K562 (cell line): ENCODE measurements around the gene FAM111B. TPM values are rescaled to one million over a fixed set of nuclear protein-coding genes. Genes with fewer than 3 reads are reported as not detected.
A peak's percentile ranks its signal among the peaks of the same experiment; 100 is the strongest.

Experiments
- C11orf30 ChIP-seq: fragments of 450-650 bp; IDR thresholded peaks from 2 replicates; pipeline ENCODE4 v1.6.1; 2016; ENCODE audit warnings: low read depth, mild to moderate bottlenecking
- EHMT2 ChIP-seq: fragments of 450-650 bp; IDR thresholded peaks from 2 replicates; pipeline ENCODE4 v1.6.1; 2018; ENCODE audit warnings: antibody characterized with exemption
- HCFC1 ChIP-seq: IDR thresholded peaks from 2 replicates; pipeline ENCODE4 v1.6.1; 2012; ENCODE audit warnings: low read depth, low read length, improper control_type of control experiment
- HIVEP1 ChIP-seq: fragments of 250-450 bp; sonication (Bioruptor Pico); IDR thresholded peaks from 2 replicates; pipeline ENCODE4 v1.4.0; 2020; ENCODE audit warnings: mild to moderate bottlenecking
- HMG20B ChIP-seq: fragments of 250-450 bp; sonication (Bioruptor Pico); IDR thresholded peaks from 2 replicates; pipeline ENCODE4 v1.5.0; 2021; ENCODE audit warnings: mild to moderate bottlenecking
- IRF2 ChIP-seq: sonication (generic); formaldehyde crosslinking; IDR thresholded peaks from 2 replicates; pipeline ENCODE4 v1.8.1; 2022; ENCODE audit warnings: mild to moderate bottlenecking, missing genetic modification reagents
- KAT7 ChIP-seq: sonication (generic); formaldehyde crosslinking; IDR thresholded peaks from 2 replicates; pipeline ENCODE4 v1.8.0; 2022; ENCODE audit warnings: missing genetic modification reagents, mild to moderate bottlenecking, borderline replicate concordance
- KAT8 ChIP-seq: fragments of 450-650 bp; IDR thresholded peaks from 2 replicates; pipeline ENCODE4 v1.6.1; 2016; ENCODE audit warnings: low read depth, mild to moderate bottlenecking
- KHSRP ChIP-seq: fragments of 450-650 bp; IDR thresholded peaks from 2 replicates; pipeline ENCODE4 v1.6.1; 2017
- LARP7 ChIP-seq: fragments of 450-650 bp; IDR thresholded peaks from 2 replicates; pipeline ENCODE4 v1.6.1; 2016
- MAZ ChIP-seq, 2 experiments: fragments of 450-650 bp in 1 of 2; sonication (generic) in 1 of 2; formaldehyde crosslinking; IDR thresholded peaks in 1 of 2; conservative IDR thresholded peaks in 1 of 2; 2 replicates each; pipeline versions ENCODE4 v1.4.0 to v1.5.0; 2020; ENCODE audit warnings: mild to moderate bottlenecking in 1 of 2, missing genetic modification reagents in 1 of 2
- MYBL2 ChIP-seq, 2 experiments: fragments of 450-650 bp in 1 of 2; sonication (generic) in 1 of 2; formaldehyde crosslinking in 1 of 2; IDR thresholded peaks; 2 replicates each; pipeline versions ENCODE4 v1.6.1 to v1.8.1; 2017 to 2022; ENCODE audit warnings: borderline replicate concordance in 1 of 2, inconsistent platforms in 1 of 2, low read depth in 1 of 2, mild to moderate bottlenecking in 1 of 2, missing genetic modification reagents in 1 of 2, moderate library complexity in 1 of 2
- NCOA6 ChIP-seq: fragments of 450-650 bp; IDR thresholded peaks from 2 replicates; pipeline ENCODE4 v1.6.1; 2017; ENCODE audit warnings: mild to moderate bottlenecking
- NONO ChIP-seq, 2 experiments: fragments of 200-400 bp in 1 of 2; fragments of 450-650 bp in 1 of 2; formaldehyde crosslinking in 1 of 2; IDR thresholded peaks; 2 replicates each; pipeline ENCODE4 v1.6.1; 2017; ENCODE audit warnings: low read depth in 2 of 2, mild to moderate bottlenecking in 2 of 2, moderate library complexity in 2 of 2, low read length in 1 of 2
- POLR2AphosphoS5 ChIP-seq: IDR thresholded peaks from 2 replicates; pipeline ENCODE4 v1.6.1; 2011; ENCODE audit warnings: mild to moderate bottlenecking, low read depth, low read length, moderate library complexity; ENCODE audit not compliant: control insufficient read depth, insufficient read depth
- SREBF1 ChIP-seq: fragments of 150-350 bp; IDR thresholded peaks from 2 replicates; pipeline ENCODE4 v1.6.1; 2014; ENCODE audit warnings: antibody characterized with exemption, low read depth, low read length, borderline replicate concordance
- THRAP3 ChIP-seq: fragments of 450-650 bp; IDR thresholded peaks from 2 replicates; pipeline ENCODE4 v1.6.1; 2016; ENCODE audit warnings: mild to moderate bottlenecking, inconsistent platforms, borderline replicate concordance
- ZNF146 ChIP-seq: IDR thresholded peaks from one replicate; pipeline ENCODE4 v1.6.1; 2018; ENCODE audit warnings: missing compliant biosample characterization; ENCODE audit not compliant: unreplicated experiment
- ZNF174 ChIP-seq: fragments of 250-450 bp; sonication (Bioruptor Pico); IDR thresholded peaks from 2 replicates; pipeline ENCODE4 v1.4.0; 2020; ENCODE audit warnings: mild to moderate bottlenecking
- ZNF347 ChIP-seq: fragments of 450-650 bp; formaldehyde crosslinking; IDR thresholded peaks from 2 replicates; pipeline ENCODE4 v1.4.0; 2020; ENCODE audit warnings: low read depth, mild to moderate bottlenecking, moderate library complexity
- ZNF77 ChIP-seq: fragments of 250-450 bp; sonication (Bioruptor Pico); IDR thresholded peaks from 2 replicates; pipeline ENCODE4 v1.5.0; 2020
- polyA plus RNA-seq, 8 experiments: library from polyadenylated mRNA; depleted of rRNA in 4 of 8; stranded (reverse) in 5 of 8; unstranded in 3 of 8; fragments of >200 nt; fragmentation: Nextera tagmentation in 2 of 8; fragmentation: Illumina TruSeq in 1 of 8; extraction: Ambion mirVana in 2 of 8; extraction: Trizol in 1 of 8; gene quantifications; 2 replicates each; pipeline versions ENCODE4 v1.2.1 to v1.2.3, GENCODE V29; 2011 to 2014; ENCODE audit warnings: inconsistent platforms in 1 of 8, missing spikeins in 1 of 8
- total RNA-seq, 7 experiments: library from RNA; depleted of rRNA in 6 of 7; stranded (reverse); fragments of >200 nt in 6 of 7; fragmentation: Illumina TruSeq in 2 of 7; extraction: Trizol in 2 of 7; gene quantifications; 2 replicates each; pipeline versions ENCODE4 v1.2.1 to v1.2.3, GENCODE V29; 2011 to 2021; ENCODE audit warnings: low replicate concordance in 1 of 7
- TF ChIP-seq, protein P1 (sequence below), 2 experiments: fragments of 450-650 bp; IDR thresholded peaks; 2 replicates each; pipeline ENCODE4 v1.6.1; 2018; ENCODE audit warnings: mild to moderate bottlenecking in 2 of 2, low read depth in 1 of 2; ENCODE audit not compliant: partially characterized antibody in 2 of 2
- TF ChIP-seq, protein P2 (sequence below): fragments of 200-800 bp; sonication (Bioruptor generic); IDR thresholded peaks from 2 replicates; pipeline ENCODE4 v1.6.1; 2017; ENCODE audit warnings: missing genetic modification characterization, missing compliant biosample characterization

The FAM111B gene
- total and polyA plus RNA-seq, 9 of the 15 experiments (the other 6 are each of a cell fraction or from before 2014, with no cell fraction given) = 0.01 to 0.33 (median 0.06) TPM; not detected in 5

DNA sequence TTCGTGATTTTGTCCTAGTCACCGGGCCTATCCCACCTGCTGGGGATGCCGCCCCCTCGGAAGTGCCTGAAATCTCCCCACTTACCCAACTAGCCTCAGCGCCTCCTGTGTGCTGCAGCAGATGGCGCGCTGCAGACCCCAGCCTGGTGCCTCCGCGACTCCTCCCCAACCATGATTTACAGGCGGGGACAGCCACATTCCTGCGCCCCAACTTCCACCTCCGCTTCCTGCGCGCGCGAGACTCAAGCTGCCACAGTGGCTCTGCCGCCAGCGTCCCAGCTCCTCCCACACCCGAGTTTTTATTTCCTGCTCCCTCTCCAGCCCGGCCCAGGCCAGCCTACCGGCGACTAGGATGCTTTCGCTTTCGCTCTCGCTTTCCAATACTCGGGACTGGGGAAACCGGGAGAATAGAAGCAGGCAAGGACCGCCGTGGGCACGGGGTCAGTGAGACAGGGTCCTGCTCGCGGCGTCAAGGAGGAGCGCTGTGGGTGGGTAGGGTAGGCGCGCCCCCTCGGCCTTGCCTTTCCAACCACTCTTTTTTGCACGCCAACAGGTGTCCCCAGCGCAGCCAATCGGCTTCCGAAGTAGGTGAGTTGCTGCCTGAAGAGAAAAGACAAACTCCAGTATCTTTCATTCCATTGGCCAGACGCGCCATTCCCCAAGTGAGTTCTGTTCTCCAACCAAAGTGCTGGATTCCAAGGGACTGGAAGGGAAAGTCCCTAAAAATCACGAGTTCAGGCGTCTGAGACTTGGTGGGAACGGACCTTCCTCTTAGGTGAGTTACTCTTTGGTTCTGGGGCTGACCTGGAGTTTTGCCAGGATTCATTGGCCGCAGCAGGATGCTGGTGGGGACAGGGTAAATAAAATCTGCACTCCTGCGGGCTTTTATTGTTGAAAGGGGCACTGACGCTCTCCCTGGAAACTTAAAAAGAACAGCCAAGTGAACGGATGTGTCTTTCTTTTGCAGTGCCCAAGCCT is 35.8 kb downstream of the FAM111B start, which contains the start of gene FAM111A (continued):
- TF ChIP-seq KAT7 (CRISPR knock-in tag) (0 out of 2 replicates have a peak, but pooled peaks have one; percentile 60), IRF2 (CRISPR knock-in tag) (peak; percentile 95; the same call in 1 of the 2 replicates), POLR2AphosphoS5 (no peak), ZNF146 (CRISPR knock-in tag) (no peak), EHMT2 (no peak), MYBL2 (IDR thresholded peaks at IDR 0.05; ENCODE audit: low read depth) (no peak), MYBL2 (CRISPR knock-in tag; IDR thresholded peaks at IDR 0.05; ENCODE audit: borderline replicate concordance) (no peak), HIVEP1 (no peak), HCFC1 (peak; percentile 46; the same call in 1 of the 2 replicates), C11orf30 (no peak), THRAP3 (no peak), HMG20B (CRISPR knock-in tag) (no peak), KAT8 (no peak), LARP7 (no peak), NCOA6 (no peak), KHSRP (no peak), ZNF347 (no peak), MAZ (CRISPR knock-in tag; conservative IDR thresholded peaks at IDR 0.05 in 1 of 2, IDR thresholded peaks at IDR 0.05 in 1 of 2) (peak in 1 of 2 experiments; percentile 81; a peak in 3 of 4 replicates), NONO (IDR thresholded peaks at IDR 0.05; ENCODE audit: low read depth in 2 of 2, low read length in 1 of 2) (no peak), ZNF77 (CRISPR knock-in tag) (no peak), SREBF1 (no peak), ZNF174 (no peak)
- TF ChIP-seq, protein P1, sequence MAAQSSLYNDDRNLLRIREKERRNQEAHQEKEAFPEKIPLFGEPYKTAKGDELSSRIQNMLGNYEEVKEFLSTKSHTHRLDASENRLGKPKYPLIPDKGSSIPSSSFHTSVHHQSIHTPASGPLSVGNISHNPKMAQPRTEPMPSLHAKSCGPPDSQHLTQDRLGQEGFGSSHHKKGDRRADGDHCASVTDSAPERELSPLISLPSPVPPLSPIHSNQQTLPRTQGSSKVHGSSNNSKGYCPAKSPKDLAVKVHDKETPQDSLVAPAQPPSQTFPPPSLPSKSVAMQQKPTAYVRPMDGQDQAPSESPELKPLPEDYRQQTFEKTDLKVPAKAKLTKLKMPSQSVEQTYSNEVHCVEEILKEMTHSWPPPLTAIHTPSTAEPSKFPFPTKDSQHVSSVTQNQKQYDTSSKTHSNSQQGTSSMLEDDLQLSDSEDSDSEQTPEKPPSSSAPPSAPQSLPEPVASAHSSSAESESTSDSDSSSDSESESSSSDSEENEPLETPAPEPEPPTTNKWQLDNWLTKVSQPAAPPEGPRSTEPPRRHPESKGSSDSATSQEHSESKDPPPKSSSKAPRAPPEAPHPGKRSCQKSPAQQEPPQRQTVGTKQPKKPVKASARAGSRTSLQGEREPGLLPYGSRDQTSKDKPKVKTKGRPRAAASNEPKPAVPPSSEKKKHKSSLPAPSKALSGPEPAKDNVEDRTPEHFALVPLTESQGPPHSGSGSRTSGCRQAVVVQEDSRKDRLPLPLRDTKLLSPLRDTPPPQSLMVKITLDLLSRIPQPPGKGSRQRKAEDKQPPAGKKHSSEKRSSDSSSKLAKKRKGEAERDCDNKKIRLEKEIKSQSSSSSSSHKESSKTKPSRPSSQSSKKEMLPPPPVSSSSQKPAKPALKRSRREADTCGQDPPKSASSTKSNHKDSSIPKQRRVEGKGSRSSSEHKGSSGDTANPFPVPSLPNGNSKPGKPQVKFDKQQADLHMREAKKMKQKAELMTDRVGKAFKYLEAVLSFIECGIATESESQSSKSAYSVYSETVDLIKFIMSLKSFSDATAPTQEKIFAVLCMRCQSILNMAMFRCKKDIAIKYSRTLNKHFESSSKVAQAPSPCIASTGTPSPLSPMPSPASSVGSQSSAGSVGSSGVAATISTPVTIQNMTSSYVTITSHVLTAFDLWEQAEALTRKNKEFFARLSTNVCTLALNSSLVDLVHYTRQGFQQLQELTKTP (IDR thresholded peaks at IDR 0.05; ENCODE audit: low read depth in 1 of 2, partially characterized antibody in 2 of 2) = no peak
- TF ChIP-seq, protein P2, sequence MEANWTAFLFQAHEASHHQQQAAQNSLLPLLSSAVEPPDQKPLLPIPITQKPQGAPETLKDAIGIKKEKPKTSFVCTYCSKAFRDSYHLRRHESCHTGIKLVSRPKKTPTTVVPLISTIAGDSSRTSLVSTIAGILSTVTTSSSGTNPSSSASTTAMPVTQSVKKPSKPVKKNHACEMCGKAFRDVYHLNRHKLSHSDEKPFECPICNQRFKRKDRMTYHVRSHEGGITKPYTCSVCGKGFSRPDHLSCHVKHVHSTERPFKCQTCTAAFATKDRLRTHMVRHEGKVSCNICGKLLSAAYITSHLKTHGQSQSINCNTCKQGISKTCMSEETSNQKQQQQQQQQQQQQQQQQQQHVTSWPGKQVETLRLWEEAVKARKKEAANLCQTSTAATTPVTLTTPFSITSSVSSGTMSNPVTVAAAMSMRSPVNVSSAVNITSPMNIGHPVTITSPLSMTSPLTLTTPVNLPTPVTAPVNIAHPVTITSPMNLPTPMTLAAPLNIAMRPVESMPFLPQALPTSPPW (CRISPR knock-in tag) = peak; percentile 42; the same call in 1 of the 2 replicates
